OCI-LY1 (cell line): Measurements from ENCODE around the gene NME3.

Source experiments
- H2AFZ ChIP-seq: fragments of 200-600 bp; sonication (generic), shearing (Covaris generic); 2 replicates; pipeline ENCODE4 v1.6.0; 2014; ENCODE audit warnings: antibody characterized with exemption, mild to moderate bottlenecking, low read length
- H3F3A ChIP-seq: fragments of 200-600 bp; sonication (generic), shearing (Covaris generic); 2 replicates; pipeline ENCODE4 v1.6.0; 2014; ENCODE audit warnings: mild to moderate bottlenecking, antibody characterized with exemption, low read length, moderate library complexity; ENCODE audit not compliant: insufficient read depth
- H3K27ac ChIP-seq: fragments of 200-600 bp; sonication (generic); 2 replicates; pipeline ENCODE4 v1.5.1; 2014; ENCODE audit warnings: low read length, mixed run types, mild to moderate bottlenecking, low read depth; ENCODE audit not compliant: poor library complexity, severe bottlenecking
- H3K27me3 ChIP-seq: fragments of 200-600 bp; sonication (generic); 2 replicates; pipeline ENCODE4 v1.6.0; 2014; ENCODE audit warnings: antibody characterized with exemption, mild to moderate bottlenecking, low read length, moderate library complexity; ENCODE audit not compliant: insufficient read depth
- H3K36me3 ChIP-seq: fragments of 200-600 bp; sonication (generic); 2 replicates; pipeline ENCODE4 v1.6.1; 2014; ENCODE audit warnings: mild to moderate bottlenecking, antibody characterized with exemption, low read length, moderate library complexity, mixed read lengths; ENCODE audit not compliant: insufficient read depth
- H3K4me1 ChIP-seq: fragments of 200-600 bp; sonication (generic); 2 replicates; pipeline ENCODE4 v1.5.1; 2014; ENCODE audit warnings: mild to moderate bottlenecking, low read length, moderate library complexity; ENCODE audit not compliant: insufficient read depth, severe bottlenecking
- H3K4me2 ChIP-seq: fragments of 200-600 bp; sonication (generic), shearing (Covaris generic); 2 replicates; pipeline ENCODE4 v1.6.1; 2014; ENCODE audit warnings: low read length
- H3K4me3 ChIP-seq: fragments of 200-600 bp; sonication (generic); 2 replicates; pipeline ENCODE4 v1.5.1; 2014; ENCODE audit warnings: low read length, low read depth, mild to moderate bottlenecking, mixed read lengths; ENCODE audit not compliant: poor library complexity, severe bottlenecking
- H3K79me2 ChIP-seq: fragments of 200-600 bp; shearing (Covaris generic); 2 replicates; pipeline ENCODE4 v1.6.1; 2016; ENCODE audit warnings: mixed run types, low read length, mixed read lengths; ENCODE audit not compliant: insufficient read depth
- H3K9ac ChIP-seq: fragments of 200-600 bp; sonication (generic), shearing (Covaris generic); 2 replicates; pipeline ENCODE4 v1.6.1; 2014; ENCODE audit warnings: mild to moderate bottlenecking, low read length, mixed read lengths
- H3K9me2 ChIP-seq: fragments of 200-600 bp; sonication (generic), shearing (Covaris generic); 2 replicates; pipeline ENCODE4 v1.6.1; 2014; ENCODE audit warnings: low read depth, mild to moderate bottlenecking, low read length, mixed read lengths
- H3K9me3 ChIP-seq: fragments of 200-600 bp; shearing (Covaris generic); 2 replicates; pipeline ENCODE4 v1.6.1; 2014; ENCODE audit warnings: low read length, mixed read lengths
- H4K20me1 ChIP-seq: fragments of 200-600 bp; sonication (generic), shearing (Covaris generic); 2 replicates; pipeline ENCODE4 v1.6.0; 2016; ENCODE audit warnings: mild to moderate bottlenecking, low read length; ENCODE audit not compliant: insufficient read depth
- EZH2 ChIP-seq: fragments of 200-600 bp; sonication (generic), shearing (Covaris generic); IDR thresholded peaks from 2 replicates; pipeline ENCODE4 v1.8.0; 2017; ENCODE audit warnings: borderline replicate concordance, mixed run types, mild to moderate bottlenecking, antibody characterized with exemption, low read length, moderate library complexity, mixed read lengths
- TF ChIP-seq, protein P1 (sequence below): fragments of 200-600 bp; sonication (generic), shearing (Covaris generic); IDR thresholded peaks from 2 replicates; pipeline ENCODE4 v1.5.1; 2017; ENCODE audit warnings: mild to moderate bottlenecking, antibody characterized with exemption, low read length, moderate library complexity, mixed read lengths

Gene NME3

DNA sequence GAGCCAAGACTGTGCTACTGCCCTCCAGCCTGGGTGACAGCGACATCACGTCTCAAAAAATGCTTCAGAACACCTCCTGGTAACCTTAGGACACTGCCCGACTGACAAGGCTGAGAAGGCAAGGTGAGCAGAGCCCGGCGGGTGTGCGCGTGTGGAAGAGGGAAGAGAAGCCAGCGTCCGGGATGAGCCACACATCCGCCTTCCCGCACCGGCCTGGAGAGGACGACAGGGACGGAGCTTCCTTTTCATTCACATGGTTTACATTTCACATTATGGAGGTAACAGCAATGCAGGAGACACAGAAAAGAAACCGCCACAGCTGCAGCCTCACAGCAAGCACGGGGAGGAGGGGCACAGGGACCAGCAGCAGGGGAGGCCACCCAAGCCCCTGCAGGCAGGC, 38.8 kb upstream of the NME3 start:
- H3K36me3 ChIP-seq, result peaks cover 6% of the 10 kb centered on the region; the same call in 1 of the 2 replicates
- H3K9ac ChIP-seq, result no peak overlapping the region

DNA sequence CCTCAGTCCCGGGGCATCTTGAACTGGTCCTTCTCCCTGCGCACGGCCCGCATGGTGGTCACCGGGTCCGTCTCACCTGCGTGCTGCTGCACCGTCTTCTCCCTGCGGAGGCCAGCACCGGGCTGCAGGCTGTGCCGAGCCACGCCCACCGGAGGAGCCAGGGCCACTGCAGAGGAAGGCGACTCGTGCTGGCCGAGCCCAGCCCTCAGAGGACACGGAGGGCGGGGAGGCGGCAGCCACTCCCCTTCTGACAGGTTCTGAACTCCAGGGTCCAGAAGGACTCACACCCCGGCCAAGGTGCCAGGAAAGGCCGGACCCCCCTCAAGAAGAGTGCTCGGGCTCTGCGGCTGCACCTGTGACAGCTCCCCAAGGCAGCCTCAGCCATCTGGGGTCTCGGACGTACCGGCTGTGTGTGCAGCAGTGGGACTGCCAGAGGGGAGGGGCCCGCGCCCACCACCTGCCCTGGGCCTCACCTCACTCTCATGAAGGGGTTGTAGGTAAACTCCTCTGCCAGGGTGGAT, 38.0 kb upstream of the NME3 start:
- Histone ChIP-seq H3K4me2 (no peak overlapping the region), H3K27ac (no peak overlapping the region), H3K79me2 (no peaks in the 10 kb centered on the region), H3K9me3 (no peaks in the 10 kb centered on the region), H3F3A (no peaks in the 10 kb centered on the region), H3K36me3 (peaks cover 8% of the 10 kb centered on the region; the same call in 1 of the 2 replicates), H3K9ac (no peak overlapping the region), H3K9me2 (no peaks in the 10 kb centered on the region), H3K4me1 (no peaks in the 10 kb centered on the region), H2AFZ (no peak overlapping the region), H4K20me1 (no peaks in the 10 kb centered on the region), H3K27me3 (no peaks in the 10 kb centered on the region), H3K4me3 (no peak overlapping the region)
- TF ChIP-seq, protein P1, sequence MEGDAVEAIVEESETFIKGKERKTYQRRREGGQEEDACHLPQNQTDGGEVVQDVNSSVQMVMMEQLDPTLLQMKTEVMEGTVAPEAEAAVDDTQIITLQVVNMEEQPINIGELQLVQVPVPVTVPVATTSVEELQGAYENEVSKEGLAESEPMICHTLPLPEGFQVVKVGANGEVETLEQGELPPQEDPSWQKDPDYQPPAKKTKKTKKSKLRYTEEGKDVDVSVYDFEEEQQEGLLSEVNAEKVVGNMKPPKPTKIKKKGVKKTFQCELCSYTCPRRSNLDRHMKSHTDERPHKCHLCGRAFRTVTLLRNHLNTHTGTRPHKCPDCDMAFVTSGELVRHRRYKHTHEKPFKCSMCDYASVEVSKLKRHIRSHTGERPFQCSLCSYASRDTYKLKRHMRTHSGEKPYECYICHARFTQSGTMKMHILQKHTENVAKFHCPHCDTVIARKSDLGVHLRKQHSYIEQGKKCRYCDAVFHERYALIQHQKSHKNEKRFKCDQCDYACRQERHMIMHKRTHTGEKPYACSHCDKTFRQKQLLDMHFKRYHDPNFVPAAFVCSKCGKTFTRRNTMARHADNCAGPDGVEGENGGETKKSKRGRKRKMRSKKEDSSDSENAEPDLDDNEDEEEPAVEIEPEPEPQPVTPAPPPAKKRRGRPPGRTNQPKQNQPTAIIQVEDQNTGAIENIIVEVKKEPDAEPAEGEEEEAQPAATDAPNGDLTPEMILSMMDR, result no peak
- no peak for TF ChIP-seq EZH2

More for the DNA sequence above, 38.8 kb upstream of the NME3 start:
- no peak overlapping the region for H2AFZ ChIP-seq
- H3K4me1 ChIP-seq, result no peaks in the 10 kb centered on the region
- no peaks in the 10 kb centered on the region for H3K9me3 ChIP-seq
- no peaks in the 10 kb centered on the region for H3K27me3 ChIP-seq
- TF ChIP-seq, protein P1, result no peak
- TF ChIP-seq EZH2, result no peak
- no peaks in the 10 kb centered on the region for H3F3A ChIP-seq
- H3K4me2 ChIP-seq, result no peak overlapping the region
- H4K20me1 ChIP-seq, result no peaks in the 10 kb centered on the region
- no peak overlapping the region for H3K4me3 ChIP-seq
- no peaks in the 10 kb centered on the region for H3K79me2 ChIP-seq
- H3K27ac ChIP-seq, result no peak overlapping the region
- no peaks in the 10 kb centered on the region for H3K9me2 ChIP-seq

DNA sequence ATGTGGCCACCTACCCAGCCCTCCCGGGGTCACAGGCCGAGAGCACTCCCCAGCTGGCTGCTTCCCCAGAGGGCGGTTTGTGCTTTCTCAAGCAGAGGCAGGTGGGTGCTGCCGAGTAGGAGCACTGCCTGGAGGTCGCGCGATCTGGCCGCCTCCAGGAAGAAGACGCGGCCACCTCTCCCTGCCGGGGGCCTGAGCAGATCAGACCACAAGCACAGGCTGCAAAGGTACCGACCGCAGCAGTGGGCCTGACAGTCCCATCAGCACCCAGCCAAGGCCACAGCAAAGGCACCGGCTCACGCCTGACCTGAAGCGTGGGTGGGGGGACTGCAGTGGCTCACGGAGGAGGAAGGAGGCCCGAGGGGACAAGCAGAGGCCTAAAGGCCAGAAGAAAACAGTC, 37.3 kb upstream of the NME3 start:
- Histone ChIP-seq H3K36me3 (peaks cover 8% of the 10 kb centered on the region; the same call in 1 of the 2 replicates), H3K9me3 (no peaks in the 10 kb centered on the region), H4K20me1 (no peaks in the 10 kb centered on the region), H2AFZ (no peak overlapping the region), H3K27me3 (no peaks in the 10 kb centered on the region), H3K27ac (no peak overlapping the region), H3K9me2 (no peaks in the 10 kb centered on the region), H3F3A (no peaks in the 10 kb centered on the region), H3K79me2 (no peaks in the 10 kb centered on the region), H3K4me2 (no peak overlapping the region), H3K4me3 (no peak overlapping the region), H3K4me1 (no peaks in the 10 kb centered on the region), H3K9ac (no peak overlapping the region)
- TF ChIP-seq EZH2, result no peak
- TF ChIP-seq, protein P1, result no peak
